OCI-LY7 (cell line): ENCODE data around the gene TGFBR2. TPM values are rescaled to one million over a fixed set of nuclear protein-coding genes. Genes with fewer than 3 reads are reported as not detected.

Source experiments
- BruUV-seq: library from RNA; stranded (reverse); fragments of 400-500 nt; replicated peaks from 2 replicates; lab custom pipeline; 2021; lab: Mats Ljungman, UMichigan
- CTCF ChIA-PET: fragments of 300-600 bp; sonication (Branson Sonifier 250); formaldehyde crosslinking; loops from one replicate; lab custom pipeline; 2022; ENCODE audit warnings: antibody characterized with exemption; ENCODE audit not compliant: unreplicated experiment; lab: Charles Lee
- POLR2A ChIA-PET: fragments of 300-600 bp; sonication (Branson Sonifier 250); formaldehyde crosslinking; loops from one replicate; lab custom pipeline; 2022; ENCODE audit warnings: antibody characterized with exemption; lab: Charles Lee
- DNase-seq: peaks from one replicate; pipeline ENCODE4 v3.0.0-alpha.2; 2015; ENCODE audit warnings: low spot score
- H2AFZ ChIP-seq: fragments of 200-600 bp; sonication (generic), shearing (Covaris generic); 2 replicates; pipeline ENCODE4 v1.6.1; 2014; ENCODE audit warnings: mild to moderate bottlenecking, antibody characterized with exemption, low read length, moderate library complexity
- H3K27ac ChIP-seq: fragments of 200-600 bp; sonication (generic); 2 replicates; pipeline ENCODE4 v1.5.1; 2014; ENCODE audit warnings: mixed run types, low read depth, mild to moderate bottlenecking, moderate library complexity, low read length, inconsistent platforms; ENCODE audit not compliant: poor library complexity, severe bottlenecking
- H3K36me3 ChIP-seq: fragments of 200-600 bp; sonication (generic); 2 replicates; pipeline ENCODE4 v1.6.1; 2014; ENCODE audit warnings: mild to moderate bottlenecking, antibody characterized with exemption, low read length, moderate library complexity, mixed read lengths; ENCODE audit not compliant: insufficient read depth
- H3K4me1 ChIP-seq: fragments of 200-600 bp; sonication (generic); 2 replicates; pipeline ENCODE4 v1.5.1; 2014; ENCODE audit warnings: mild to moderate bottlenecking, low read length; ENCODE audit not compliant: insufficient read depth, poor library complexity, severe bottlenecking
- H3K4me2 ChIP-seq: fragments of 200-600 bp; sonication (generic); 2 replicates; pipeline ENCODE4 v1.6.1; 2014; ENCODE audit warnings: mild to moderate bottlenecking, low read length
- H3K4me3 ChIP-seq: fragments of 200-600 bp; sonication (generic); 2 replicates; pipeline ENCODE4 v1.5.1; 2014; ENCODE audit warnings: mild to moderate bottlenecking, low read depth, low read length; ENCODE audit not compliant: poor library complexity, severe bottlenecking
- H3K79me2 ChIP-seq: fragments of 200-600 bp; sonication (generic); 2 replicates; pipeline ENCODE4 v1.6.1; 2016; ENCODE audit warnings: low read depth, mild to moderate bottlenecking, low read length, moderate library complexity, mixed read lengths; ENCODE audit not compliant: insufficient read depth
- H3K9me2 ChIP-seq: fragments of 200-600 bp; sonication (generic); 2 replicates; pipeline ENCODE4 v1.6.1; 2016; ENCODE audit warnings: mild to moderate bottlenecking, low read length, mixed read lengths; ENCODE audit not compliant: insufficient read depth
- H3K9me3 ChIP-seq: fragments of 200-600 bp; sonication (generic); 2 replicates; pipeline ENCODE4 v1.6.1; 2014; ENCODE audit warnings: mild to moderate bottlenecking, mixed run types, low read length, mixed read lengths
- H4K20me1 ChIP-seq: fragments of 200-600 bp; sonication (generic); 2 replicates; pipeline ENCODE4 v1.6.1; 2014; ENCODE audit warnings: mild to moderate bottlenecking, antibody characterized with exemption, low read length, moderate library complexity, mixed read lengths; ENCODE audit not compliant: insufficient read depth
- EZH2phosphoT487 ChIP-seq: fragments of 200-600 bp; sonication (generic); IDR thresholded peaks from 2 replicates; pipeline ENCODE4 v1.6.1; 2018; ENCODE audit warnings: low read depth, borderline replicate concordance, mild to moderate bottlenecking, mixed run types, antibody characterized with exemption, low read length, moderate library complexity, mixed read lengths
- intact Hi-C: fragments of 100-400 bp; cut with micrococcal nuclease; formaldehyde crosslinking; loops from one replicate; pipeline ENCODE4 v1.10.0; 2022; ENCODE audit not compliant: unreplicated experiment
- total RNA-seq, 2 experiments: library from RNA; depleted of rRNA in 1 of 2; stranded (reverse); fragments of >200 nt in 1 of 2; shearing (Covaris generic) in 1 of 2; gene quantifications; 2 replicates each; pipeline ENCODE4 v1.2.3, GENCODE V29; 2014 to 2022
- TF ChIP-seq, protein P1 (sequence below): fragments of 200-600 bp; sonication (generic); conservative IDR thresholded peaks from 2 replicates; pipeline ENCODE4 v1.5.1; 2014; ENCODE audit warnings: mild to moderate bottlenecking, antibody characterized with exemption, low read length, moderate library complexity, mixed read lengths

TGFBR2 gene
- total RNA-seq, 2 experiments from 2014 or later = 25.2 to 28.1 TPM

DNA sequence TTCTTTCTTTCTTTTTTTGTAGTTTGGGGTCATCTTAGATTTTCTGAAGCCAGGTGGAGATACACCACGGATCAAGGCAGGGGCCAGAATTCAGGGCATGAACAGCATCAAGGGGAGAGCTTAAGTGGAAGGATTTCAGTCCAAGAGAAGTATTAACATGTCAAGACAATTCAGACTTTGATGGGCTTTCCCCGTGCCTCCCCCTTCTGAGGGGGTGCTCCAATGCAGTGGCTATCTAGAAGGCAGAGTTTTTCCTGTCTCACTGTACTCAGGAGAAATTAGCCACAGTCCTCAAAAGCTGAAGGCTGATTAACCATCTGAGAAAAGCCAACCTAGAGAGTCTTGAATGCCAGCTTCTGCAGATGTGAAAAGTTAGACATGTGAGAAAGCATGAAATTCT lies 127.3 kb downstream of the TGFBR2 start:
- Histone ChIP-seq H4K20me1 (no peaks in the 10 kb centered on the region), H3K9me2 (no peaks in the 10 kb centered on the region), H3K4me1 (no peaks in the 10 kb centered on the region), H3K4me3 (no peak overlapping the region), H2AFZ (no peak overlapping the region), H3K9me3 (no peaks in the 10 kb centered on the region), H3K36me3 (no peaks in the 10 kb centered on the region), H3K4me2 (no peak overlapping the region), H3K27ac (no peak overlapping the region), H3K79me2 (no peaks in the 10 kb centered on the region)
- POLR2A ChIA-PET = interaction anchor here (0.6 to 1.2 kb wide), 3 partner anchors 9 to 1323 kb away, joined by 3 to 4 read pairs (median 3); no protein-coding TSS in a partner anchor
- BruUV-seq = no TSS peak
- CTCF ChIA-PET = no interaction called here
- DNase-seq = no peak
- intact Hi-C loops = no loop called here
- TF ChIP-seq, protein P1, sequence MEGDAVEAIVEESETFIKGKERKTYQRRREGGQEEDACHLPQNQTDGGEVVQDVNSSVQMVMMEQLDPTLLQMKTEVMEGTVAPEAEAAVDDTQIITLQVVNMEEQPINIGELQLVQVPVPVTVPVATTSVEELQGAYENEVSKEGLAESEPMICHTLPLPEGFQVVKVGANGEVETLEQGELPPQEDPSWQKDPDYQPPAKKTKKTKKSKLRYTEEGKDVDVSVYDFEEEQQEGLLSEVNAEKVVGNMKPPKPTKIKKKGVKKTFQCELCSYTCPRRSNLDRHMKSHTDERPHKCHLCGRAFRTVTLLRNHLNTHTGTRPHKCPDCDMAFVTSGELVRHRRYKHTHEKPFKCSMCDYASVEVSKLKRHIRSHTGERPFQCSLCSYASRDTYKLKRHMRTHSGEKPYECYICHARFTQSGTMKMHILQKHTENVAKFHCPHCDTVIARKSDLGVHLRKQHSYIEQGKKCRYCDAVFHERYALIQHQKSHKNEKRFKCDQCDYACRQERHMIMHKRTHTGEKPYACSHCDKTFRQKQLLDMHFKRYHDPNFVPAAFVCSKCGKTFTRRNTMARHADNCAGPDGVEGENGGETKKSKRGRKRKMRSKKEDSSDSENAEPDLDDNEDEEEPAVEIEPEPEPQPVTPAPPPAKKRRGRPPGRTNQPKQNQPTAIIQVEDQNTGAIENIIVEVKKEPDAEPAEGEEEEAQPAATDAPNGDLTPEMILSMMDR = no peak
- no peak for TF ChIP-seq EZH2phosphoT487

DNA sequence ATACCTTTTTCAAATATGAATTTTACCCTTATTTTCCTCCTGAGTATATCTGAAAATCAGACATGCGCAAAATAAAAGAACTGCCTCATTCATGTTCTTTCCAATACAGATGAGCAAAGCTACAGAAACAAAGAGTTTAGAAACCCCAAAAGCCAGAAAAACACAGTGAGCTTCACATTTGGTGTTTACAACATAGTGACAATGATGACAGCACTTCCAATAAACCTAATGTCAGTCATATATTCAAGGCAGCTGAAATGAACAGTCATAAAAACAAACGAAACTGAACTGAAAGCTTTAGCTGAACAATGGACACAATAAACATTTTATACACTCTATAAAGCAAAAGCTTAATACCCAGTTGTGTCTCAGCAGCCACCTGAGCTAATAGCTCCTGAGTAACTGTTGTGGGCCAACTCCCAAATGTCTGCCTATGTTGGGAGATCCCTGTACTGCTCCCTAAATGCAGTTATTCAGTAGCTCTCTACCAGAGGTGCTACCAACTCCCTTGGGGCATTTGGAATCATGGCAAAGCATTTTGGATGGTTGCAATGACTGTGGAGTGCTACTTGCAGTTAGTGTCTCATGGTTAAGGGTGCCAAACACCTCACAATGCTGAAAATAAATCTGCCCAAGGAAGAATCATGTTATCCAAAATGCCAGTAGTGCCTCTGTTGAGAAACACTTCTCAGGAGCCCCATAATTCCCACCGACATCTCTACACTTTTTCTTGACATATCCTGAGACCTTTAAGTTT lies 131.5 kb downstream of the TGFBR2 start:
- no peaks in the 10 kb centered on the region for H3K79me2 ChIP-seq
- no peak overlapping the region for H3K4me2 ChIP-seq
- no peaks in the 10 kb centered on the region for H3K9me3 ChIP-seq
- DNase-seq = no peak
- no peaks in the 10 kb centered on the region for H3K4me1 ChIP-seq
- BruUV-seq = no TSS peak
- CTCF ChIA-PET = no interaction called here
- TF ChIP-seq, protein P1 = no peak
- no peak for TF ChIP-seq EZH2phosphoT487
- no peak overlapping the region for H3K4me3 ChIP-seq
- POLR2A ChIA-PET = interaction anchor here (0.6 kb wide), 1 partner anchor 289 kb away, joined by 3 read pairs; no protein-coding TSS in a partner anchor
- H3K27ac ChIP-seq = no peak overlapping the region
- intact Hi-C loops = no loop called here
- no peaks in the 10 kb centered on the region for H3K9me2 ChIP-seq
- H2AFZ ChIP-seq = no peak overlapping the region
- H3K36me3 ChIP-seq = no peaks in the 10 kb centered on the region
- H4K20me1 ChIP-seq = no peaks in the 10 kb centered on the region

DNA sequence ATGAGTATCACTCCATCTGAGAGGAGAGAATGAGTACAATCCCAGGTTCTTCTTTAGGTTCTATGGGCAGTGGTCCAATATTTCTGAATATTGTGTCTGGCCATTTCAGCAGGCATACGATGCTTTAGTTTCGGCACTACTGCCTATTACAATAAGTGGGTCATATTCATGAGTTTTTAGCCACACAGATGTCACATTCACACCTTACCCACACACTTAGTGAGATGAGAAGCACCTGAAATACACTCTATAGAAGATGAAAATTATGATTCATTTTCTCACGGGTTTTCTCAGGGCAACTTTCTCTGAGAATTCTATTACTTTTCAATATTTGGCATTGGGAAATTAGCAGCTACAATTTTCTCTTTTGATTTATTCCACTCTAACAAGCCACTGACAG lies 132.2 kb downstream of the TGFBR2 start:
- no peak overlapping the region for H3K4me3 ChIP-seq
- ChIA-PET POLR2A (no interaction called here), CTCF (no interaction called here)
- no peak for DNase-seq
- H2AFZ ChIP-seq = no peak overlapping the region
- H4K20me1 ChIP-seq = no peaks in the 10 kb centered on the region
- no peaks in the 10 kb centered on the region for H3K36me3 ChIP-seq
- TF ChIP-seq EZH2phosphoT487 = no peak
- TF ChIP-seq, protein P1 = no peak
- no TSS peak for BruUV-seq
- H3K9me3 ChIP-seq = no peaks in the 10 kb centered on the region
- H3K27ac ChIP-seq = no peak overlapping the region
- intact Hi-C loops = no loop called here
- H3K79me2 ChIP-seq = no peaks in the 10 kb centered on the region
- no peaks in the 10 kb centered on the region for H3K4me1 ChIP-seq
- no peaks in the 10 kb centered on the region for H3K9me2 ChIP-seq
- no peak overlapping the region for H3K4me2 ChIP-seq
